Activated CD8-positive, alpha-beta memory T cell treated with anti-CD3 and anti-CD28 coated beads, Interleukin-2, amount 10 ng/mL, durations not matched to agents 7 days and 5 days (primary cell): Measurements from ENCODE around the gene GMDS. TPM values are rescaled to one million over a fixed set of nuclear protein-coding genes. Genes with fewer than 3 reads are reported as not detected.

Source experiments
- ATAC-seq: fragments of 150-1000 bp; cut with Tn5 transposase; one replicate; pipeline ENCODE4 v1.10.0; 2021; ENCODE audit warnings: moderate library complexity
- CTCF ChIA-PET: fragments of 350-600 bp; sonication (Branson Sonifier 250); formaldehyde crosslinking; loops from one replicate; lab custom pipeline; 2021; ENCODE audit warnings: antibody characterized with exemption; lab: Charles Lee
- DNase-seq: peaks from one replicate; pipeline ENCODE4 v3.0.0-alpha.2; 2020
- H3K27ac Mint-ChIP-seq: one replicate; pipeline ENCODE4 v1.8.0; 2021; ENCODE audit warnings: mild to moderate bottlenecking, mixed read lengths
- H3K27me3 Mint-ChIP-seq: one replicate; pipeline ENCODE4 v1.8.0; 2021; ENCODE audit warnings: mixed read lengths
- H3K36me3 Mint-ChIP-seq: one replicate; pipeline ENCODE4 v1.8.0; 2021; ENCODE audit warnings: mild to moderate bottlenecking, mixed read lengths
- H3K4me1 Mint-ChIP-seq: one replicate; pipeline ENCODE4 v1.8.0; 2021; ENCODE audit warnings: mixed read lengths
- H3K4me3 Mint-ChIP-seq: one replicate; pipeline ENCODE4 v1.8.0; 2021; ENCODE audit warnings: mild to moderate bottlenecking, moderate library complexity, mixed read lengths
- H3K9me3 Mint-ChIP-seq: one replicate; pipeline ENCODE4 v1.8.0; 2022; ENCODE audit warnings: low read depth, mixed read lengths
- total RNA-seq, 2 experiments: library from RNA; stranded (reverse); gene quantifications; one replicate each; pipeline ENCODE4 v1.2.3, GENCODE V29; 2021

Gene GMDS
- total RNA-seq, 2 experiments from 2014 or later = 28.2 to 36.9 TPM

DNA sequence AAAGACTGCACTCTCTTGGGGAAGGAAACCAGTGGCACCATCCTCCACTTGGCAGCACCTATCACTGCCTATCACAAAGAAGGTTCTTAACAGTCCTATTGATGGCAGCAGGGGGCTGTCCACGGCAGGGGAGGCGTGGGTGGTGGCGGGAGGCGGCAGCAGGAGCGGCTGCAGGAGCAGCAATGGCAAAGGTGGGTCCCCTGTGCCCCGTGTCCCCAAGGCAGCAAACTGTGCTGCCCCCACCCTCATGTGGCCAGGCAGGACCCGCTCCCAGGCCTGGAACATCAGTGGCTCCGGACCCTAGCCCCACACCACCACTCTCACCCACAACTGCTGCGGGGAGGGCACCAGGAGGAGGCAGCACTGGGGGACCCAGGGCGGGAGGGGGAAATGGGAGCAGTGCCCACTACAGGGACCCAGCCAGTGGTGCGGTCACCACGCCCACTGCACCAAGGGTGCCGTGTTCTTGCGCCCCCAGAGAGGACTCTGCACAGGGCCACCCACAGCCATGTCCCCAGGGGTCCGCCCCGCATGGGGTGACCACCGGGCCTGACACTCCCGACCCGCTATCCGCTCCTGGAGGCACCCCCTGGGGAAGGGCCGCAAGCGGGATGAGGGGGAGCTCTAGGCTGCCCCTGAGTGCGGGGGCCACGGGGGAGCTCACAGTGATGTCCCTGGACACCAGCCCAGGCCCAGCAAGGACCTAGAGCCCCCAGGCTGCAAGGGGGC lies 54.6 kb downstream of the GMDS start:
- CTCF ChIA-PET = no interaction called here
- H3K27me3 Mint-ChIP-seq = peaks cover 9% of the 10 kb centered on the region
- no peak overlapping the region for H3K4me3 Mint-ChIP-seq
- ATAC-seq (no peak), DNase-seq (no peak)
- peaks cover 13% of the 10 kb centered on the region for H3K4me1 Mint-ChIP-seq
- H3K9me3 Mint-ChIP-seq = no peaks in the 10 kb centered on the region
- peaks cover 7% of the 10 kb centered on the region for H3K36me3 Mint-ChIP-seq
- H3K27ac Mint-ChIP-seq = no peak overlapping the region

DNA sequence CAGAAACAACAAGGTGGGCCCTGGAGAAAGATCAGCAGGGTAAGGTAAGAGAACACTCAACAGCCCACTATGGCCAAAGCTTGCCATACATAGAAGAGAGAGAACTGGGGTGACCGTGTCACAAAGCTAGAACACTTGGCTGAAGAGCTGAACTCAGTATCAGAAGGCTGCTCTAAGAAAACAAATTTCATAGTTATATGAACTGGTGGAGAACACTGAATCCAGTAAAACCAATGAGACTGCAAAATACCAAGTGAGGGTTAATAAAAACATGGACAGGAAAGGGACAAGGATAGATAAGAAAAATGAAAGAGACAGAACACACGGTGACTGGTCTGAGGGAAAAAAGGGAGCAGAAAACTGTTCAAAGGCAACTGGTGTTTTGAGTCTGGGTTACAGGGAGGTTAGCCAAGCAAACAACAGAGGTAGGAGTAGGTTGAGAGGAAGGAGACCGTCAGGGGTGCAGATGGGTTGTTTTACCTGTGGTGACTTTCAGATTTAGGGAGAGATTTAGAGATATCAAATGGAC lies 56.5 kb downstream of the GMDS start:
- Mint-ChIP-seq H3K36me3 (peaks cover 6% of the 10 kb centered on the region), H3K27ac (no peak overlapping the region), H3K4me3 (no peak overlapping the region), H3K9me3 (no peaks in the 10 kb centered on the region), H3K27me3 (peaks cover 9% of the 10 kb centered on the region), H3K4me1 (peaks cover 13% of the 10 kb centered on the region)
- CTCF ChIA-PET = interaction anchor here (0.9 kb wide), 1 partner anchor 8 kb away, joined by 3 read pairs; no protein-coding TSS in a partner anchor
- DNase-seq (no peak), ATAC-seq (no peak)

DNA sequence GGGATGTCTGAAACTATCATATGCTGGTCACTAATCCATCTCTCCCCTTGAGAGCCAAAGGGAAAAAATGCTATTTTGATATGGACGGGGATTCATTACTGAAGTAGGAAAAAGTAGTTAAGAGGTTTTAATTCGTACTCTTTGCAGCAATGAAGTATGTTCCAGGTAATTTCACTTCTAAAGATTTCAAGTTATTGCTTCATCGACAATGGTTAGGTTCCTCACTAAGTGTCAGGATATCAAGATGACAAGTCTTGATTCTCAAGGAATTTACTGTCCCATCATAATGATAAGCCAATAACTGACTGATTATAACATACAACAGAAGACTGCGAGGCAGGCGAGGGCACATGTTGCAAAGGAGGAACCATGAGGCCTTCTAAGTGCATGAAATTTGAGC lies 57.0 kb downstream of the GMDS start:
- no peak for ATAC-seq
- Mint-ChIP-seq H3K36me3 (peaks cover 5% of the 10 kb centered on the region), H3K27ac (no peak overlapping the region), H3K4me3 (no peak overlapping the region), H3K4me1 (peaks cover 13% of the 10 kb centered on the region), H3K9me3 (no peaks in the 10 kb centered on the region), H3K27me3 (peaks cover 9% of the 10 kb centered on the region)
- no peak for DNase-seq
- CTCF ChIA-PET = interaction anchor here (0.9 kb wide), 1 partner anchor 9 kb away, joined by 3 read pairs; no protein-coding TSS in a partner anchor

GRCh38 chr6:2187826-2188225 lies 57.6 kb downstream of the GMDS start:
- Mint-ChIP-seq H3K27ac (no peak overlapping the region), H3K27me3 (peaks cover 9% of the 10 kb centered on the region), H3K4me1 (peaks cover 13% of the 10 kb centered on the region), H3K36me3 (peaks cover 5% of the 10 kb centered on the region), H3K9me3 (no peaks in the 10 kb centered on the region), H3K4me3 (no peak overlapping the region)
- DNase-seq (no peak), ATAC-seq (no peak)
- CTCF ChIA-PET = interaction anchor here (0.6 kb wide), 1 partner anchor 192 kb away, joined by 3 read pairs; no protein-coding TSS in a partner anchor

DNA sequence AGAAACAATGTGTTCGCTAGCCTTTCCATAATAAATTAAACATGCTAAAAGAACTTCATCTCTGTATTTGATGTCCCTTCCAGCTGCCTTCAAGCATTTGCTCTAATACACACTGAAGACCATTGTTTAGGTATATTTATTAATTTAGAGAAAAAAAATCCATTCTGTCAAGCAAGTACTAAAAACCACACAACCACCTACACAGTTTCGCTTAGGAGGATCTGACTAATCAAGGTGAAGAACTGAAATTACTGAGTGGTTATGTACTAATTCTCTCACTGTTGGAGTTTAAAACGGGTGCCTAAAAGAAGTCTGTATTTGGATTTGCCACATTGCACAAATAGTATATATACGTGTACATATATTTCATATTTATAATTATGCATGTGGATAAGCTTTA lies 58.9 kb downstream of the GMDS start:
- ATAC-seq (no peak), DNase-seq (no peak)
- Mint-ChIP-seq H3K27ac (no peak overlapping the region), H3K4me3 (no peak overlapping the region), H3K4me1 (peaks cover 18% of the 10 kb centered on the region), H3K36me3 (peaks cover 2% of the 10 kb centered on the region), H3K27me3 (peaks cover 9% of the 10 kb centered on the region), H3K9me3 (no peaks in the 10 kb centered on the region)
- CTCF ChIA-PET = no interaction called here

DNA sequence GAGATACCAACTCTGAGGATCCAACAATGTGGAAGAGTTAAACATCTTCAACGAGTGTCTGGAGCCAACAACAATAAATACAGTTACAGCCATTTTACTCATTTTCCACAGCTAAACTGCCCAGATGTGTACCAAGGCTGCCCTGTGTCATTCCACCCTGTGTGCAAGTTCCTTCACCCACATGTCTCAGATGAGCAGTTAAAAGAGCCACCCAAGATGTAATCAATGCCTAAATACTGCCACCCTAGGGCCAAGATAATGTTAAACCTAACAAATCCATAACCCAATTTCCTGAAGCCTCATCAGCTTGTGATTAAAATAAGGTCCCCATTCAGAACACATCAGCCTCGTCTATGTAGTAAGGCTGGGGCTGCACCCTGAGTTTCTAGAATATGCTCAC lies 59.9 kb downstream of the GMDS start:
- no peak overlapping the region for H3K4me3 Mint-ChIP-seq
- no peak overlapping the region for H3K27ac Mint-ChIP-seq
- H3K36me3 Mint-ChIP-seq = peaks cover 4% of the 10 kb centered on the region
- H3K9me3 Mint-ChIP-seq = no peaks in the 10 kb centered on the region
- peaks cover 9% of the 10 kb centered on the region for H3K27me3 Mint-ChIP-seq
- CTCF ChIA-PET = interaction anchor here (1.4 kb wide), 1 partner anchor 449 kb away, joined by 4 read pairs; no protein-coding TSS in a partner anchor
- peaks cover 22% of the 10 kb centered on the region for H3K4me1 Mint-ChIP-seq
- ATAC-seq (no peak), DNase-seq (no peak)

GRCh38 chr6:2184700-2185455 lies 60.5 kb downstream of the GMDS start:
- Mint-ChIP-seq H3K4me1 (peaks cover 22% of the 10 kb centered on the region), H3K27me3 (peaks cover 7% of the 10 kb centered on the region), H3K4me3 (no peak overlapping the region)

DNA sequence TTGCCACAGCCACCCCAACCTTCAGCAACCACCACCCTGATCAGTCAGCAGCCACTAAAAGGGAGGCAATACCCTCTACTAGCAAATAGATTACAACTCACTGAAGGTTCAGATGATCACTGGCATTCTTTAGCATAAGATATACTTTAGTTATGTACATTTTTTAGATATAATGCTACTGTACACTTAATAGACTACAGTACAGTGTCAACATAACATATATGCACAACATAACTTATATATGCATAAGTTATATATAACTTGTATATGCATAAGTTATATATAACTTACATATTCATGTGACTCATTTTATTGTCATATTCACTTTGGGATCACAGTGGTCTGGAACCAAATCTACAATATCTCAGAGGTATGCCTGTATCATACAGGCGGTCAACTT lies 61.7 kb downstream of the GMDS start:
- DNase-seq (no peak), ATAC-seq (no peak)
- H3K4me3 Mint-ChIP-seq = no peak overlapping the region
- peaks cover 3% of the 10 kb centered on the region for H3K27me3 Mint-ChIP-seq
- peaks cover 22% of the 10 kb centered on the region for H3K4me1 Mint-ChIP-seq
- H3K27ac Mint-ChIP-seq = no peak overlapping the region
- H3K36me3 Mint-ChIP-seq = peaks cover 7% of the 10 kb centered on the region
- CTCF ChIA-PET = no interaction called here
- H3K9me3 Mint-ChIP-seq = no peaks in the 10 kb centered on the region

More at GRCh38 chr6:2184700-2185455, 60.5 kb downstream of the GMDS start:
- DNase-seq (no peak), ATAC-seq (no peak)
- CTCF ChIA-PET = interaction anchor here (1.4 kb wide), 1 partner anchor 450 kb away, joined by 4 read pairs; no protein-coding TSS in a partner anchor
- Mint-ChIP-seq H3K27ac (no peak overlapping the region), H3K36me3 (peaks cover 7% of the 10 kb centered on the region), H3K9me3 (no peaks in the 10 kb centered on the region)

DNA sequence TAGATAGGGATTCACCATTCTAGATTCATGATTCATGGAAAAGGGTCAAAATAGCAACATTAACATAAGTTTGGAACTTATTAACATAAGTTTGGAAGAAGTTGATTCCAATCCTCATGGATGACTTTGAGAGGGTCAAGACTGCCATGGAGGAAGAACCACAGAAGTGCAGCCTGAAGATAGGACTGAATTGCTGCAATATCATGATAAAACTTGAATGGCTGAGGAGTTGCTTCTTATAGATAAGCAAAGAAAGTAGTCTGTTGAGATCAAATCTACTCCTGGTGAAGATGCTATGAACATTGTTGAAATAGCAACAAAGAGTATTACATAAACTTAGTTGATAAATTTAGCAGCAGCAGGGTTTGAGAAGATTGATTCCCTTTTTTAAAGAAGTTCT lies 62.2 kb downstream of the GMDS start:
- Mint-ChIP-seq H3K27ac (no peak overlapping the region), H3K4me3 (no peak overlapping the region), H3K4me1 (peaks cover 22% of the 10 kb centered on the region), H3K9me3 (peaks cover 2% of the 10 kb centered on the region), H3K36me3 (peaks cover 10% of the 10 kb centered on the region), H3K27me3 (no peaks in the 10 kb centered on the region)
- no peak for DNase-seq
- ATAC-seq = no peak
- CTCF ChIA-PET = interaction anchor here (1.2 kb wide), 1 partner anchor 20 kb away, joined by 3 read pairs; no protein-coding TSS in a partner anchor

- no peak overlapping the region for H3K27ac Mint-ChIP-seq
- peaks cover 16% of the 10 kb centered on the region for H3K4me1 Mint-ChIP-seq
- ATAC-seq (no peak), DNase-seq (no peak)
- H3K36me3 Mint-ChIP-seq = peaks cover 19% of the 10 kb centered on the region
- CTCF ChIA-PET = interaction anchor here (1.2 kb wide), 1 partner anchor 19 kb away, joined by 3 read pairs; no protein-coding TSS in a partner anchor
- no peak overlapping the region for H3K4me3 Mint-ChIP-seq
- H3K9me3 Mint-ChIP-seq = peaks cover 10% of the 10 kb centered on the region
- no peaks in the 10 kb centered on the region for H3K27me3 Mint-ChIP-seq
Measured at GRCh38 chr6:2182251-2182650, 63.2 kb downstream of the GMDS start.

DNA sequence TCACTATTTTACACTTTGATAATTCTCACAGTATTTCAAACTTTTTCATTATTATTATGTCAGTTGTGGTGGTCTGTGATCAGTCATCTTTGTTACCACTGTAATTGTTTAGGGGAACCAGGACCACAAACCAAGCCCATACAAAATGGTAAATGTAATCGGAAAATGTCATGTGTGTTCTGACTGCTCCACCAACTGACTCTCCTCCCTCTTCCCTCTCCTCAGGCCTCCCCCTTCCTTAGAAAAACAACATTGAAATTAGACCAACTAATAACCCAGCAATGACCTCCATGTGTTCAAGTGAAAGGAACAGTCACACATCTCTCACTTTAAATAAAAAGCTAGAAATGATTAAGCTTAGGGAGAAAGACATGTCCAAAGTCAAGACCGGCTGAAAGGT lies 63.8 kb downstream of the GMDS start:
- no peak for ATAC-seq
- no peak for DNase-seq
- CTCF ChIA-PET = no interaction called here
- Mint-ChIP-seq H3K36me3 (peaks cover 24% of the 10 kb centered on the region), H3K27ac (no peak overlapping the region), H3K9me3 (peaks cover 15% of the 10 kb centered on the region), H3K4me3 (no peak overlapping the region), H3K27me3 (no peaks in the 10 kb centered on the region), H3K4me1 (peaks cover 10% of the 10 kb centered on the region)

DNA sequence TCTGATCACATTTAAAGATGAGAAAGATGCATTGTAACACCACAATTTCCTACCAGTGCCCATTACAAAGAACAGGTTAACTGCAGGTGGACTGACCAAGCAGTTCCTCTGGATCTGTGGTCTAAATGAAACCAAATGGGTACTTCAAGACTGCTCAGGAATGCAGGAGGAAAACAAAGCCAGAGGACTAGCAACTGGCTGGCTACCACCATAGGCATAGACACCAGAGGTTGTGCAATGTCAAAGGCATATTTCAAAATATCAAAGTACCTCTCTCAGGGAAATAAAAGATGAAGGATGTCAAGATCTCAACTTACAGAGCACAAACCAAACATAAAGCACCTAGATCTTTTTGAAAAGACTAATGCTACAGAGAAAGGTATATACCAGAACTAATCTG lies 65.5 kb downstream of the GMDS start:
- Mint-ChIP-seq H3K4me1 (peaks cover 10% of the 10 kb centered on the region), H3K9me3 (peaks cover 17% of the 10 kb centered on the region), H3K27ac (no peak overlapping the region), H3K27me3 (no peaks in the 10 kb centered on the region), H3K4me3 (no peak overlapping the region), H3K36me3 (peaks cover 24% of the 10 kb centered on the region)
- ATAC-seq (no peak), DNase-seq (no peak)
- CTCF ChIA-PET = no interaction called here

- Mint-ChIP-seq H3K4me1 (peaks cover 10% of the 10 kb centered on the region), H3K27ac (no peak overlapping the region), H3K4me3 (no peak overlapping the region), H3K27me3 (no peaks in the 10 kb centered on the region), H3K36me3 (peaks cover 24% of the 10 kb centered on the region), H3K9me3 (peaks cover 17% of the 10 kb centered on the region)
- CTCF ChIA-PET = no interaction called here
- ATAC-seq (no peak), DNase-seq (no peak)
Measured at GRCh38 chr6:2179241-2179640, 66.2 kb downstream of the GMDS start.
